NB4 (cell line): ENCODE measurements around the gene SS18L1.

Experiments used
- DNase-seq: peaks from one replicate; pipeline ENCODE4 v3.0.0; 2010; ENCODE audit warnings: low read depth
- H3K4me3 ChIP-seq: one replicate; pipeline ENCODE4 v1.5.1; 2011; ENCODE audit warnings: mild to moderate bottlenecking, low read depth, low read length, moderate library complexity
- MYC ChIP-seq: IDR thresholded peaks from 2 replicates; pipeline ENCODE4 v1.6.1; 2011; ENCODE audit warnings: low read depth, low read length
- POLR2A ChIP-seq: IDR thresholded peaks from 2 replicates; pipeline ENCODE4 v1.6.1; 2011; ENCODE audit warnings: mild to moderate bottlenecking; ENCODE audit not compliant: insufficient read length; ENCODE audit errors: extremely low read depth
- TF ChIP-seq, protein P1 (sequence below): IDR thresholded peaks from 2 replicates; pipeline ENCODE4 v1.6.1; 2011; ENCODE audit warnings: low read depth, low read length
- TF ChIP-seq, protein P2 (sequence below): IDR thresholded peaks from one replicate; pipeline ENCODE4 v1.5.1; 2012; ENCODE audit warnings: low read depth, low read length

SS18L1 gene

DNA sequence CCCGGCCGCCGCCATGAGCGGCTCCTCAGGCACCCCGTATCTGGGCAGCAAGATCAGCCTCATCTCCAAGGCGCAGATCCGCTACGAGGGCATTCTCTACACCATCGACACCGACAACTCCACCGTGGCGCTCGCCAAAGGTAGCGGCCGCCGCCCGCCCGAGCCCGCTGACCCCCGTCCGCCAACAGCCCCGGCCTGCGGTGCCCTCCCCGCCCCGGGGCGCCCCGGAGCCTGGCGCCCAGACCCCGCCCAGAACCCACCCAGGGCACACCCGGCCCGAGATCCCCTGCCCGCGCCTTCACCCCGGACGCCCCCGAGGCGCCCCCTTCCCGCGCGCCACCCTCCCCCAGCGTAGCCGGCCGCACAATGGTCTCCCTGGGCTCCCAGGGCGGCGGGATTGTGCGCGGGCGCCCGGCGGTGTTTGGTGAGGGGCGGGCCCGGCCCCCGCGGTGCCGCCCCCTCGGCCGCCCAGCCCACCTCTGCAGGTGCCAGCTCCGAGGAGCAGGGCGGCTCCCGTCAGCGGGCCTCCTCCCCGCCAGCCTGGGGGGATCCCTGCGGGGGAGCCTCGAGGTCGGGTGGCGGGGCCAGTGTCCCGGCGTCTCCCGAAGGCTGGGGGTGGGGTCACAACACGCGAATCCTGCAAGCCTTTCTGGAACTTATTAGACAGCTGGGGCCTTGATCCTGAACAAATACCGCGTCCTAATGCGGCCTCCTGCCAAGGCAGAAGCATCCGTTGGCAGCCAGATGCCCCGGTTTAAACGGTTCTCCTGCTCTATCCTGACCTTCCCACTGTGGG lies 20.7 kb upstream of the SS18L1 start:
- TF ChIP-seq POLR2A = no peak
- TF ChIP-seq, protein P1, sequence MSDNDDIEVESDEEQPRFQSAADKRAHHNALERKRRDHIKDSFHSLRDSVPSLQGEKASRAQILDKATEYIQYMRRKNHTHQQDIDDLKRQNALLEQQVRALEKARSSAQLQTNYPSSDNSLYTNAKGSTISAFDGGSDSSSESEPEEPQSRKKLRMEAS = no peak
- TF ChIP-seq, protein P2, sequence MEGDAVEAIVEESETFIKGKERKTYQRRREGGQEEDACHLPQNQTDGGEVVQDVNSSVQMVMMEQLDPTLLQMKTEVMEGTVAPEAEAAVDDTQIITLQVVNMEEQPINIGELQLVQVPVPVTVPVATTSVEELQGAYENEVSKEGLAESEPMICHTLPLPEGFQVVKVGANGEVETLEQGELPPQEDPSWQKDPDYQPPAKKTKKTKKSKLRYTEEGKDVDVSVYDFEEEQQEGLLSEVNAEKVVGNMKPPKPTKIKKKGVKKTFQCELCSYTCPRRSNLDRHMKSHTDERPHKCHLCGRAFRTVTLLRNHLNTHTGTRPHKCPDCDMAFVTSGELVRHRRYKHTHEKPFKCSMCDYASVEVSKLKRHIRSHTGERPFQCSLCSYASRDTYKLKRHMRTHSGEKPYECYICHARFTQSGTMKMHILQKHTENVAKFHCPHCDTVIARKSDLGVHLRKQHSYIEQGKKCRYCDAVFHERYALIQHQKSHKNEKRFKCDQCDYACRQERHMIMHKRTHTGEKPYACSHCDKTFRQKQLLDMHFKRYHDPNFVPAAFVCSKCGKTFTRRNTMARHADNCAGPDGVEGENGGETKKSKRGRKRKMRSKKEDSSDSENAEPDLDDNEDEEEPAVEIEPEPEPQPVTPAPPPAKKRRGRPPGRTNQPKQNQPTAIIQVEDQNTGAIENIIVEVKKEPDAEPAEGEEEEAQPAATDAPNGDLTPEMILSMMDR = no peak
- no peak for TF ChIP-seq MYC
- peak; percentile 51 for DNase-seq
- peak overlapping the region; percentile 78 for H3K4me3 ChIP-seq

DNA sequence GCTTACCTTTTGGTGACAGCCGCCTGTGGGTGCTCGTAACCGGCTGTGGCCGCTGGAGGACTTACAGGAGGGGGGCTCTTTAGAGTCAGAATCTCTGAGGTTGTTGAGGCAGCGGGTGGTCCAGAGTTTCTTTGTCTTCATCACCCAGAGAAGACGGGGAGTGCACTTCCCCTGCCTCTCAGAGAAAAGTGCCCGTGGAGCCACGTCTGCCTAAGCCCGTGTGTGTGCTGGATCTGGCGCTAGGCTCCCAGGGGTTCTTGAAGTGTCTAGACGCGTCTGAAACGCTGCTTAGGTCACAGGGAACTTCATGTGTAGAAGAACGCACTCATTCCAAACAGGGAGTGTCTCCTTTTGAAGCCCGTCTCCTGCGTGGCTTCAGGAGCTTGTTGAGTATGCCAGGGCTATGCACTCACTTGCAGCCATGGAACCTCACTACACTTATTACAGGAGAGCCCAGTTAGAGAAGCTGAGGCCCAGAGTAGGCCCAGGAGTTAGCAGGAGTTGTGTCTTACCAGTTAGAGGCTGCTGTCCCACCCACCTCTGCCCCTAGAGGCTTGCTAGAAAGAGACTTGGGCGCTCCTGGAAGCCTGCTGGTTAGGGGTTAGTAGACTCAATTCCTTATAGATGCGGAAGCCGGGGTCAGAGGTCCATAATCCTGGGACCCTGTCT lies 20.0 kb upstream of the SS18L1 start:
- no peak for TF ChIP-seq MYC
- no peak for TF ChIP-seq POLR2A
- TF ChIP-seq, protein P1 = no peak
- TF ChIP-seq, protein P2 = no peak
- DNase-seq = peak; percentile 46
- H3K4me3 ChIP-seq = peak overlapping the region; percentile 63

DNA sequence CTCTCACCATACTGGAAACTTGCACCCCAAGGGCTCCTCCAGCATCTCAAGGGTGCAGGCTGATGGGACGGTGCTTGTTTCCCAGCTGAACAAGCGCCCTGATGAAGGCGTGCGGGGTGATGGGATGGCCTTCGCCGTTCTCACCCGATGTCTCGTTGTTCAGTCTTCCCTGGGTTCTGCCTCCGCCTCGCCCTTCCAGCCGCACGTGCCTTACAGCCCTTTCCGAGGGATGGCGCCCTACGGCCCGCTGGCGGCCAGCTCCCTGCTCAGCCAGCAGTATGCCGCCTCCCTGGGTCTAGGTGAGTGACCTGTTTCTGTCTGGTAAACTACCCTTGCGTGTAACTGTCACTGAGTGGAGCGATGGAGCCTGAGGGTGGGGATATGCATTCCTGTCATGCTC lies 17.4 kb upstream of the SS18L1 start:
- H3K4me3 ChIP-seq = no peak overlapping the region
- TF ChIP-seq, protein P1 = no peak
- TF ChIP-seq MYC = no peak
- TF ChIP-seq, protein P2 = no peak
- TF ChIP-seq POLR2A = no peak
- no peak for DNase-seq

DNA sequence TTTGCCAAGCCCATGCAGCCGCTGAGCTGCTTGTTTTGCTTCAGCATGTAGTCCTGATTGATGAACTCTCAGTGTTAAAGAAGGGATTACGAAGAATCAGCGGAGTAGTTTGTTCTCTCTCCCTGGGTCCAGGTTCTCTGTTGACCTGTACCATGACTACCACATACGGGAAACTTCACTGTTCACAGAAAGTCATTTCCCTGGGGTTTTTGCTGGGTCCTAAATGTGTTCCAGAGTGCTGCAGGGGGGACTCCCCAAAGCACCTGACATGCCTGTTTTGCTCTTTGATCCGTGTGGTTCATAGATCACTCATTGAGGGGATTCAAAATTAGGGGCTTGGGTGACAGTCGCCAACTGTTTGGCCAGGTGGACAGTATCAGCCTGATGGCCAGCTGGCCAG lies 15.8 kb upstream of the SS18L1 start:
- H3K4me3 ChIP-seq = no peak overlapping the region
- TF ChIP-seq, protein P1 = no peak
- TF ChIP-seq, protein P2 = no peak
- no peak for TF ChIP-seq POLR2A
- TF ChIP-seq MYC = no peak
- no peak for DNase-seq

DNA sequence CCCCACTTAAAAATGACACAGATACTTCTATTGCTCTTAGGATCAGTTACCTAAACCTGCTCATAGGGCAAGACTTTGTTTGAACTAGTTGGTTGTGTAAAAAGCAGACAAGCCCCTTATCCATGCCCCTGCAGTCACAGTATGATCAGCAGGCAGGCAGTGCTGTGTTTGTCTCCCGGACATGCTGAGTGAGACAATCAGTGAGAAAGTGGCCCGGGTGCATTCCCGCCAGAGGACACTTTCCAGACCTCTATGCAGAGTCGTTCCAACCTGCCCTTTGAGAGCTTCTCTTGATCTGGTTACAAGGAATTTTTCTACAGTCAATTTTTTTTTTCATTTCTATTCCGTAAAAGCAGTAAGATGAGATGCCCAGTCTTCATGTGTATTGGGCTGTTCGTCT lies 15.1 kb upstream of the SS18L1 start:
- no peak for DNase-seq
- TF ChIP-seq, protein P1 = no peak
- TF ChIP-seq MYC = no peak
- TF ChIP-seq, protein P2 = no peak
- no peak for TF ChIP-seq POLR2A
- H3K4me3 ChIP-seq = no peak overlapping the region
